A673 (cell line): ENCODE measurements around the gene SPATS2L. TPM values are rescaled to one million over a fixed set of nuclear protein-coding genes. Genes with fewer than 3 reads are reported as not detected.

Experiments used
- BruUV-seq: library from RNA; stranded (reverse); fragments of 400-500 nt; replicated peaks from 2 replicates; lab custom pipeline; 2021; lab: Mats Ljungman, UMichigan
- CTCF ChIA-PET: fragments of 300-600 bp; sonication (Branson Sonifier 250); formaldehyde crosslinking; loops from one replicate; lab custom pipeline; 2022; ENCODE audit warnings: antibody characterized with exemption; lab: Charles Lee
- POLR2A ChIA-PET: fragments of 300-600 bp; sonication (Branson Sonifier 250); formaldehyde crosslinking; loops from one replicate; lab custom pipeline; 2022; ENCODE audit warnings: antibody characterized with exemption; ENCODE audit not compliant: low non-redundant PET; lab: Charles Lee
- DNase-seq: peaks from one replicate; pipeline ENCODE4 v3.0.0-alpha.2; 2015; ENCODE audit warnings: low spot score
- H3K27ac ChIP-seq: fragments of 200-600 bp; sonication (generic); 2 replicates; pipeline ENCODE4 v1.5.1; 2016; ENCODE audit warnings: mixed run types, low read depth, mild to moderate bottlenecking, mixed read lengths, antibody characterized with exemption, low read length; ENCODE audit not compliant: poor library complexity, severe bottlenecking
- H3K27me3 ChIP-seq: fragments of 200-600 bp; sonication (generic); replicated peaks from 2 replicates; pipeline ENCODE4 v1.6.1; 2017; ENCODE audit warnings: mixed run types, low read depth, mild to moderate bottlenecking, mixed read lengths, antibody characterized with exemption, low read length; ENCODE audit not compliant: insufficient read depth, poor library complexity
- H3K36me3 ChIP-seq: fragments of 200-600 bp; sonication (generic); 2 replicates; pipeline ENCODE4 v1.6.1; 2016; ENCODE audit warnings: mixed run types, mild to moderate bottlenecking, mixed read lengths, antibody characterized with exemption, low read length; ENCODE audit not compliant: insufficient read depth, poor library complexity, severe bottlenecking
- H3K4me1 ChIP-seq: fragments of 200-600 bp; sonication (generic); 2 replicates; pipeline ENCODE4 v1.6.1; 2017; ENCODE audit warnings: mixed run types, mild to moderate bottlenecking, mixed read lengths, antibody characterized with exemption, low read length; ENCODE audit not compliant: insufficient read depth, poor library complexity, severe bottlenecking
- H3K4me3 ChIP-seq: fragments of 200-600 bp; sonication (generic); 2 replicates; pipeline ENCODE4 v1.5.1; 2016; ENCODE audit warnings: low read depth, mixed run types, mild to moderate bottlenecking, mixed read lengths, low read length; ENCODE audit not compliant: poor library complexity, severe bottlenecking
- H3K9me3 ChIP-seq: fragments of 200-600 bp; sonication (generic); 2 replicates; pipeline ENCODE4 v1.6.1; 2016; ENCODE audit warnings: mixed run types, low read depth, mild to moderate bottlenecking, mixed read lengths, antibody characterized with exemption, low read length; ENCODE audit not compliant: poor library complexity, severe bottlenecking
- EZH2 ChIP-seq: fragments of 200-600 bp; sonication (generic); IDR thresholded peaks from 2 replicates; pipeline ENCODE4 v1.6.1; 2017; ENCODE audit warnings: borderline replicate concordance, low read depth, mild to moderate bottlenecking, mixed read lengths, antibody characterized with exemption, low read length; ENCODE audit not compliant: poor library complexity, severe bottlenecking
- intact Hi-C: fragments of 100-400 bp; cut with micrococcal nuclease; formaldehyde crosslinking; loops from one replicate; pipeline ENCODE4 v1.10.0; 2022; ENCODE audit not compliant: unreplicated experiment
- total RNA-seq: library from RNA; stranded (reverse); gene quantifications from 2 replicates; pipeline ENCODE4 v1.2.3, GENCODE V29; 2021
- TF ChIP-seq, protein P1 (sequence below): fragments of 300-800, 200-600 bp; sonication (generic); conservative IDR thresholded peaks from 2 replicates; pipeline ENCODE4 v1.5.1; 2017; ENCODE audit warnings: low read depth, mild to moderate bottlenecking, antibody characterized with exemption, low read length, moderate library complexity, mixed read lengths

The SPATS2L gene
- total RNA-seq, 1 experiment from 2014 or later, result 10.0 TPM

DNA sequence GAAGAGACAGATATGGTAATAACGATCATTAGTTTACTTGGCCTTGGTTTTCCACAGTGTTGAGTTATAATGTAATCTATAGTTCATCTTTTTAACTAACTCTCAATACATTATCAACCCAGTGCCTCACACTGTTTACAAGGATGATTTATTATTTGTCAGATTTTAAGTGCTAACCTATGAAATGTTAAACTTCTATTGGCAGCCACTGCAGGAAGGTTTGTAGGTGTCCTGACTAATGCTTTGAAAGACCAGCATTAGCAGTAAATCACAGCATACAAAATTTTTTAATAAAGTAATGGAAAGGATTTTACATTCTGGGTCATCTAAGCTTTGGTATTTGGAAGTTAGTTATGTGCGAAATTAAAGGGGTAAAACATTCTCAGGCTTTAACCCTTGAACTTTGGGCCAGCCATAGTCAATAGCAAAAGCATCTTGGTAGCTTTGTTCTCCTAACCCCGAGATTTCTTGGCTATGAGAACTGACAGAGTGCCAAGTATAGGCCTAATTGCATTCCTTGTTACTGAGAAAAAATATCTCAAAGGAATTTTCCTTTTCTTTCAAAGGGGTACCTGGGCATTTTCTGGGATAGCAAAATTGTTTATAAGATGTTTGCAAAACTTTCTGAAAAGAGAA is 30.6 kb downstream of the SPATS2L start:
- ChIA-PET CTCF (no interaction called here), POLR2A (no interaction called here)
- no TSS peak for BruUV-seq
- no peaks in the 10 kb centered on the region for H3K4me1 ChIP-seq
- H3K27me3 ChIP-seq, result no peaks in the 10 kb centered on the region
- DNase-seq, result no peak
- H3K4me3 ChIP-seq, result no peak overlapping the region
- H3K27ac ChIP-seq, result no peak overlapping the region
- no peaks in the 10 kb centered on the region for H3K36me3 ChIP-seq
- H3K9me3 ChIP-seq, result no peaks in the 10 kb centered on the region
- TF ChIP-seq, protein P1, sequence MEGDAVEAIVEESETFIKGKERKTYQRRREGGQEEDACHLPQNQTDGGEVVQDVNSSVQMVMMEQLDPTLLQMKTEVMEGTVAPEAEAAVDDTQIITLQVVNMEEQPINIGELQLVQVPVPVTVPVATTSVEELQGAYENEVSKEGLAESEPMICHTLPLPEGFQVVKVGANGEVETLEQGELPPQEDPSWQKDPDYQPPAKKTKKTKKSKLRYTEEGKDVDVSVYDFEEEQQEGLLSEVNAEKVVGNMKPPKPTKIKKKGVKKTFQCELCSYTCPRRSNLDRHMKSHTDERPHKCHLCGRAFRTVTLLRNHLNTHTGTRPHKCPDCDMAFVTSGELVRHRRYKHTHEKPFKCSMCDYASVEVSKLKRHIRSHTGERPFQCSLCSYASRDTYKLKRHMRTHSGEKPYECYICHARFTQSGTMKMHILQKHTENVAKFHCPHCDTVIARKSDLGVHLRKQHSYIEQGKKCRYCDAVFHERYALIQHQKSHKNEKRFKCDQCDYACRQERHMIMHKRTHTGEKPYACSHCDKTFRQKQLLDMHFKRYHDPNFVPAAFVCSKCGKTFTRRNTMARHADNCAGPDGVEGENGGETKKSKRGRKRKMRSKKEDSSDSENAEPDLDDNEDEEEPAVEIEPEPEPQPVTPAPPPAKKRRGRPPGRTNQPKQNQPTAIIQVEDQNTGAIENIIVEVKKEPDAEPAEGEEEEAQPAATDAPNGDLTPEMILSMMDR, result no peak
- no peak for TF ChIP-seq EZH2
- intact Hi-C loops, result no loop called here

DNA sequence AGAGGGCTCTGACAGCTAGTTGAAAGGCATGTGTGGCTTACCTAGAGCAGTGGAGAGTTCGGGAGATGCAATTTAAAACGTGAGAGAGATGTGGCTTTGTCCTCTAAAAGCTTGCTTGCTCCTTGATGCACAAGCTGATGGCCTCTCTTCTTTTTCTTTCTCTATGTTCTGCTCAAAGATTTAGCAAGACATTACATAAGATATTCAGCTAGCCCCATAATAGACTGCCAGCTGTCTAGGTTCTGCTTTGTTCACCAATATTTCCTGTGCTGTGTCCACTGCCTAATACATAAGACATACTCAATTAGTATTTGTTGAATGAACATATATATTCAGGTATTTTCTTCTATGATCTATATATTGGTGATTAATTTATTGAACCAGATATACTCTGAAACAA is 31.1 kb downstream of the SPATS2L start:
- no peak for TF ChIP-seq EZH2
- TF ChIP-seq, protein P1, result no peak
- intact Hi-C loops, result no loop called here
- Histone ChIP-seq H3K4me1 (no peaks in the 10 kb centered on the region), H3K27ac (no peak overlapping the region), H3K9me3 (no peaks in the 10 kb centered on the region), H3K4me3 (no peak overlapping the region), H3K36me3 (no peaks in the 10 kb centered on the region), H3K27me3 (no peaks in the 10 kb centered on the region)
- ChIA-PET POLR2A (no interaction called here), CTCF (no interaction called here)
- DNase-seq, result no peak
- BruUV-seq, result no TSS peak

DNA sequence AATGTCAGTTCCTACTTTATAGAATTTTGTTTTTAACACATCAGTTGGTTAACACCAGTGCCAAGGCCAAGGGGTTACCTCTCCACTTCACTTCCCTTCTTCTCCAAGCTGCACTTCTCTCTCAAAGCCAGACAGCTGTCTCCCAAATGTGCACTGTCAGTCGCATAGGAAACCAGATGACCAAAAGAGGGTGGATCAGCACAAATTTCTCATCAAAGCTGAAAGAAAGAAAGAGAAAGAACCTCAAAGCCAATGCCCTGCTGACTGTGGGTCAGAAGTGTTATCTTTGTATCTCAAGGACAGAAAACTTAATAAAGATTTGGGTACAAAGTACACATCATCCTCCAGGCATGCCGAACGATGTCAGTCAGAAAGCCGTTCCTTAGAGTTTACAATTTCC is 32.2 kb downstream of the SPATS2L start:
- Histone ChIP-seq H3K27ac (no peak overlapping the region), H3K4me3 (no peak overlapping the region), H3K4me1 (no peaks in the 10 kb centered on the region), H3K36me3 (no peaks in the 10 kb centered on the region), H3K9me3 (no peaks in the 10 kb centered on the region), H3K27me3 (no peaks in the 10 kb centered on the region)
- TF ChIP-seq, protein P1, result no peak
- TF ChIP-seq EZH2, result no peak
- intact Hi-C loops, result no loop called here
- DNase-seq, result no peak
- ChIA-PET CTCF (no interaction called here), POLR2A (no interaction called here)
- BruUV-seq, result no TSS peak
